HepG2 (cell line): ENCODE results near the gene EPHX1. TPM values are rescaled to one million over a fixed set of nuclear protein-coding genes. Genes with fewer than 3 reads are reported as not detected.

Experiments used
- ATAC-seq: fragments of 200-7000 bp; cut with Tn5 transposase; 3 replicates; pipeline ENCODE4 v1.9.1; 2020; ENCODE audit warnings: mild to moderate bottlenecking, moderate library complexity
- BruUV-seq: library from RNA; stranded (reverse); fragments of 400-500 nt; replicated peaks from 2 replicates; lab custom pipeline; 2021; lab: Mats Ljungman, UMichigan
- CTCF ChIA-PET: fragments of 300-600 bp; formaldehyde crosslinking; extraction: SDS; loops from one replicate; lab custom pipeline; 2021; ENCODE audit warnings: low total read pairs, inconsistent platforms, low intra/inter-chr PET ratio; lab: Yijun Ruan, JAX
- POLR2A ChIA-PET: fragments of 350-600 bp; sonication (Branson Sonifier 250); formaldehyde crosslinking; loops from one replicate; lab custom pipeline; 2020; ENCODE audit warnings: antibody characterized with exemption, inconsistent platforms; lab: Yijun Ruan, JAX
- DNase-seq: peaks from one replicate; pipeline ENCODE4 v3.0.0-alpha.2; 2015; ENCODE audit warnings: low spot score
- FAIRE-seq: peaks from 3 replicates; lab custom pipeline; 2011; peaks lifted over from hg19 to GRCh38; lab: Jason Lieb, UNC
- H2AFZ ChIP-seq: one replicate; pipeline ENCODE4 v1.6.1; 2011; ENCODE audit warnings: low read length, inconsistent platforms
- H3K27ac ChIP-seq: fragments of 300-600 bp; 3 replicates; pipeline ENCODE4 v1.8.0; 2011; ENCODE audit warnings: mixed run types, mild to moderate bottlenecking, mixed read lengths, low read length, inconsistent platforms; ENCODE audit not compliant: insufficient read depth; ENCODE audit errors: extremely low read length
- H3K27me3 ChIP-seq, 2 experiments: fragments of 200-600 bp in 1 of 2; 2 replicates in 1 of 2; 3 replicates in 1 of 2; pipeline versions ENCODE4 v1.6.0 to v1.8.0; 2011; ENCODE audit warnings: low read length in 2 of 2, mild to moderate bottlenecking in 2 of 2, moderate library complexity in 2 of 2, inconsistent platforms in 1 of 2; ENCODE audit not compliant: insufficient read depth in 2 of 2, control insufficient read depth in 1 of 2
- H3K36me3 ChIP-seq, 2 experiments: fragments of 200-600 bp in 1 of 2; replicated peaks in 1 of 2; 2 replicates in 1 of 2; 3 replicates in 1 of 2; pipeline versions ENCODE4 v1.5.1 to v1.8.0; 2011; ENCODE audit warnings: low read length in 2 of 2, inconsistent platforms in 1 of 2; ENCODE audit not compliant: insufficient read depth in 2 of 2, control insufficient read depth in 1 of 2
- H3K4me1 ChIP-seq: 2 replicates; pipeline ENCODE4 v1.5.1; 2012; ENCODE audit warnings: low read length, inconsistent platforms; ENCODE audit not compliant: insufficient read depth
- H3K4me2 ChIP-seq: 2 replicates; pipeline ENCODE4 v1.6.0; 2011; ENCODE audit warnings: low read depth, low read length, inconsistent platforms
- H3K4me3 ChIP-seq, 3 experiments: fragments of 200-600 bp in 1 of 3; sonication (generic), shearing (Covaris generic) in 1 of 3; replicated peaks in 1 of 3; 2 replicates each; pipeline ENCODE4 v1.5.1; 2011 to 2016; ENCODE audit warnings: low read length in 3 of 3, inconsistent platforms in 2 of 3, low read depth in 2 of 3, mild to moderate bottlenecking in 2 of 3, control low read depth in 1 of 3, mixed read lengths in 1 of 3; ENCODE audit not compliant: insufficient read depth in 1 of 3
- H3K79me2 ChIP-seq: one replicate; pipeline ENCODE4 v1.6.1; 2011; ENCODE audit warnings: low read length, inconsistent platforms; ENCODE audit not compliant: insufficient read depth
- H3K9ac ChIP-seq: 2 replicates; pipeline ENCODE4 v1.6.0; 2011; ENCODE audit warnings: mild to moderate bottlenecking, low read depth, low read length, inconsistent platforms; ENCODE audit not compliant: insufficient read depth
- H3K9me3 ChIP-seq: 2 replicates; pipeline ENCODE4 v1.5.1; 2012; ENCODE audit warnings: mild to moderate bottlenecking, low read length
- H4K20me1 ChIP-seq: 2 replicates; pipeline ENCODE4 v1.6.0; 2011; ENCODE audit warnings: inconsistent platforms, mild to moderate bottlenecking, low read length, moderate library complexity; ENCODE audit not compliant: insufficient read depth
- DZIP1 ChIP-seq: sonication (generic); formaldehyde crosslinking; IDR thresholded peaks from 2 replicates; pipeline ENCODE4 v1.5.0; 2020; ENCODE audit warnings: mild to moderate bottlenecking, missing genetic modification reagents
- ETV5 ChIP-seq: IDR thresholded peaks from 2 replicates; pipeline ENCODE4 v1.6.1; 2018; ENCODE audit warnings: missing biosample characterization, missing genetic modification reagents, inconsistent platforms, borderline replicate concordance
- GABPA ChIP-seq, 2 experiments: IDR thresholded peaks; 2 replicates each; pipeline ENCODE4 v1.6.1; 2011 to 2016; ENCODE audit warnings: low read depth in 2 of 2, low read length in 1 of 2, missing biosample characterization in 1 of 2, missing genetic modification characterization in 1 of 2
- HIC2 ChIP-seq: sonication (generic); formaldehyde crosslinking; IDR thresholded peaks from 2 replicates; pipeline ENCODE4 v1.9.0; 2022; ENCODE audit warnings: low read depth, missing genetic modification reagents
- JUN ChIP-seq: sonication (generic); formaldehyde crosslinking; IDR thresholded peaks from 2 replicates; pipeline ENCODE4 v1.4.0; 2020; ENCODE audit warnings: mild to moderate bottlenecking, missing genetic modification reagents
- KLF15 ChIP-seq: sonication (generic); formaldehyde crosslinking; IDR thresholded peaks from 2 replicates; pipeline ENCODE4 v1.8.1; 2023; ENCODE audit warnings: borderline replicate concordance, mild to moderate bottlenecking, inconsistent platforms, missing genetic modification reagents, mixed read lengths
- MBNL3 ChIP-seq: fragments of 250-450 bp; sonication (Bioruptor Pico); conservative IDR thresholded peaks from 2 replicates; pipeline ENCODE4 v1.8.0; 2022; ENCODE audit warnings: mild to moderate bottlenecking, inconsistent platforms
- PITX1 ChIP-seq: sonication (generic); formaldehyde crosslinking; IDR thresholded peaks from 2 replicates; pipeline ENCODE4 v1.5.1; 2020; ENCODE audit warnings: mild to moderate bottlenecking, missing genetic modification reagents
- PRDM10 ChIP-seq: sonication (generic); formaldehyde crosslinking; IDR thresholded peaks from 2 replicates; pipeline ENCODE4 v1.4.0; 2020; ENCODE audit warnings: low read depth, missing genetic modification reagents
- TAF1 ChIP-seq: sonication (generic); formaldehyde crosslinking; IDR thresholded peaks from 2 replicates; pipeline ENCODE4 v1.4.0; 2020; ENCODE audit warnings: missing genetic modification reagents
- TARDBP ChIP-seq: sonication (generic); formaldehyde crosslinking; IDR thresholded peaks from 2 replicates; pipeline ENCODE4 v1.8.0; 2022; ENCODE audit warnings: mild to moderate bottlenecking, missing genetic modification reagents
- ZBTB21 ChIP-seq: sonication (generic); formaldehyde crosslinking; IDR thresholded peaks from 2 replicates; pipeline ENCODE4 v1.4.0; 2020; ENCODE audit warnings: missing genetic modification reagents
- ZNF143 ChIP-seq: sonication (generic); formaldehyde crosslinking; IDR thresholded peaks from 2 replicates; pipeline ENCODE4 v1.4.0; 2020; ENCODE audit warnings: missing genetic modification reagents
- ZNF225 ChIP-seq: sonication (generic); formaldehyde crosslinking; IDR thresholded peaks from 2 replicates; pipeline ENCODE4 v1.4.0; 2020; ENCODE audit warnings: mild to moderate bottlenecking, missing genetic modification reagents
- ZNF367 ChIP-seq: sonication (generic); formaldehyde crosslinking; IDR thresholded peaks from 2 replicates; pipeline ENCODE4 v1.4.0; 2020; ENCODE audit warnings: missing genetic modification reagents, borderline replicate concordance
- ZNF619 ChIP-seq: sonication (generic); formaldehyde crosslinking; IDR thresholded peaks from 2 replicates; pipeline ENCODE4 v1.4.0; 2020; ENCODE audit warnings: mild to moderate bottlenecking, missing genetic modification reagents
- WGBS: methylation state at CpG from one replicate; pipeline ENCODE4 v1.1.6; 2017; ENCODE audit warnings: low lambda C conversion rate; 5-methylcytosine and 5-hydroxymethylcytosine counted together
- in situ Hi-C: cut with HindIII; loops from 2 replicates; pipeline ENCODE4 v1.10.0; 2017; ENCODE audit warnings: low pct_unique_long_range_greater_than_20kb; ENCODE audit not compliant: extremely low pct_ligation_motif_present
- intact Hi-C: fragments of 100-400 bp; cut with micrococcal nuclease; formaldehyde crosslinking; loops from one replicate; pipeline ENCODE4 v1.10.0; 2022; ENCODE audit not compliant: unreplicated experiment
- polyA plus RNA-seq, 8 experiments: library from polyadenylated mRNA; depleted of rRNA in 3 of 8; stranded (reverse) in 7 of 8; unstranded in 1 of 8; fragments of >200 nt; fragmentation: Illumina TruSeq in 4 of 8; extraction: Trizol in 4 of 8; gene quantifications; 2 replicates each; pipeline versions ENCODE4 v1.2.1 to v1.2.3, GENCODE V29; 2011 to 2016; ENCODE audit warnings: low read depth in 4 of 8, missing spikeins in 1 of 8, mixed read lengths in 1 of 8; ENCODE audit not compliant: insufficient read depth in 1 of 8
- total RNA-seq, 5 experiments: library from RNA; depleted of rRNA; stranded (reverse); fragments of >200 nt; fragmentation: Illumina TruSeq; extraction: Trizol; gene quantifications; 2 replicates each; pipeline ENCODE4 v1.2.3, GENCODE V29; 2016; ENCODE audit warnings: low read depth in 1 of 5

Gene EPHX1
- total and polyA plus RNA-seq, 2 of the 13 experiments (the other 11 are each of a cell fraction or from before 2014, with no cell fraction given) = 27.7 to 36.5 TPM

GRCh38 chr1:225872075-225872430 lies 62.1 kb downstream of the EPHX1 start:
- H3K27me3 ChIP-seq = no peaks in the 10 kb centered on the region
- H3K4me3 ChIP-seq = no peak overlapping the region
- DNase-seq = no peak
- no peaks in the 10 kb centered on the region for H4K20me1 ChIP-seq
- H3K36me3 ChIP-seq = peaks cover 16 to 72% of the 10 kb centered on the region in 2 experiments
- BruUV-seq = no TSS peak
- ChIA-PET POLR2A (interaction anchor here (2.2 kb wide), 1 partner anchor 10 kb away, joined by 12 read pairs; the partner anchor contains the start of gene TMEM63A), CTCF (no interaction called here)
- H2AFZ ChIP-seq = no peak overlapping the region
- H3K9ac ChIP-seq = no peak overlapping the region
- in situ Hi-C loops = no loop called here
- no peak for TF ChIP-seq ETV5 (CRISPR knock-in tag)
- no peak for TF ChIP-seq GABPA (IDR thresholded peaks at IDR 0.05; ENCODE audit: low read depth, low read length)
- TF ChIP-seq GABPA (CRISPR knock-in tag; IDR thresholded peaks at IDR 0.05; ENCODE audit: low read depth) = no peak
- no peak for TF ChIP-seq ZBTB21
- no peak for TF ChIP-seq PITX1
- no peak for TF ChIP-seq MBNL3 (CRISPR knock-in tag)
- TF ChIP-seq JUN (CRISPR knock-in tag) = no peak
- no peak for TF ChIP-seq ZNF619 (CRISPR knock-in tag)
- no peak for TF ChIP-seq KLF15 (CRISPR knock-in tag)
- no peak for TF ChIP-seq TARDBP (CRISPR knock-in tag)
- no peak for TF ChIP-seq PRDM10 (CRISPR knock-in tag)
- no peak for TF ChIP-seq ZNF225 (CRISPR knock-in tag)
- TF ChIP-seq ZNF367 (CRISPR knock-in tag) = no peak
- TF ChIP-seq HIC2 (CRISPR knock-in tag) = no peak
- TF ChIP-seq TAF1 (CRISPR knock-in tag) = no peak
- TF ChIP-seq DZIP1 (CRISPR knock-in tag) = no peak
- TF ChIP-seq ZNF143 (CRISPR knock-in tag) = no peak
- TF ChIP-seq, all 625 proteins: peak for 0
- ATAC-seq (no peak), FAIRE-seq (no peak)
- Histone ChIP-seq H3K4me2 (no peak overlapping the region), H3K79me2 (no peaks in the 10 kb centered on the region), H3K27ac (no peak overlapping the region), H3K4me1 (peaks cover 9% of the 10 kb centered on the region), H3K9me3 (no peaks in the 10 kb centered on the region)
- intact Hi-C loops = no loop called here
- WGBS = 93% methylated on average over 3 of the region's 3 CpGs
